ENCODE measurements around the gene ELOVL7. TPM values are rescaled to one million over a fixed set of nuclear protein-coding genes. Genes with fewer than 3 reads are reported as not detected.

Gene ELOVL7
- total RNA-seq, 2 donors from 2014 or later = 25.4 to 31.5 TPM

- H3K9me3 ChIP-seq = no peaks in the 10 kb centered on the region
- H3K27me3 ChIP-seq = no peaks in the 10 kb centered on the region
- H3K9ac ChIP-seq (ENCODE audit: low read depth in 2 of 2, low read length in 2 of 2) = no peak overlapping the region
- intact Hi-C loops (cut with DNase I) = no loop called here
- H3K4me3 ChIP-seq = no peak overlapping the region
- no peak for DNase-seq
- no peaks in the 10 kb centered on the region for H3K4me1 ChIP-seq
- no peak overlapping the region for H3K27ac ChIP-seq
- no peaks in the 10 kb centered on the region for H3K36me3 ChIP-seq
- no peak for TF ChIP-seq CTCF (IDR thresholded peaks at IDR 0.05)
Measured at GRCh38 chr5:60794691-60795090, 49.4 kb downstream of the ELOVL7 start.

DNA sequence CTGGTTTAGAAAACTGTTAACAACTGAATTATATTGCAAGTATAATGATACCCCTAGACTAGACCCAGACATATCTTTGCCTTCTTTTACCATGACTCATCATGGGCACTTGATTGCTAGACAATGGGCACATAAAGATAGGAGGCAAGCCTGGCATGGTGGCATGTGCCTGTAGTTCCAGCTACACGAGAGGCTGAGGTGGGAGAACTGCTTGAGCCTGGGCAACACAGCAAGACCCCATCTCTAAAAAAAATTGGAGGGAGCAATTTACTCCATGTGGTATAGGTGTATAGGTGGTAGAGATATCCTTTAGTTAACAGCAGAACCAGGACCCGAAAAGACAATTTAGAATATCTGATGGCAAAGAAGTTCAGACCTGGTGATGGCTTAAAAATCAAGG, 51.6 kb downstream of the ELOVL7 start:
- H3K4me3 ChIP-seq = no peak overlapping the region
- H3K36me3 ChIP-seq = no peaks in the 10 kb centered on the region
- no peak for TF ChIP-seq CTCF (IDR thresholded peaks at IDR 0.05)
- DNase-seq = no peak
- no peaks in the 10 kb centered on the region for H3K27me3 ChIP-seq
- no peaks in the 10 kb centered on the region for H3K4me1 ChIP-seq
- H3K27ac ChIP-seq = no peak overlapping the region
- no peaks in the 10 kb centered on the region for H3K9me3 ChIP-seq
- intact Hi-C loops (cut with DNase I) = no loop called here
- H3K9ac ChIP-seq (ENCODE audit: low read depth in 2 of 2, low read length in 2 of 2) = no peak overlapping the region

GRCh38 chr5:60789551-60789950, 54.5 kb downstream of the ELOVL7 start:
- Histone ChIP-seq H3K9me3 (no peaks in the 10 kb centered on the region), H3K4me3 (no peak overlapping the region), H3K4me1 (no peaks in the 10 kb centered on the region), H3K9ac (ENCODE audit: low read depth in 2 of 2, low read length in 2 of 2) (no peak overlapping the region), H3K36me3 (no peaks in the 10 kb centered on the region), H3K27me3 (no peaks in the 10 kb centered on the region), H3K27ac (no peak overlapping the region)
- intact Hi-C loops (cut with DNase I) = no loop called here
- no peak for TF ChIP-seq CTCF (IDR thresholded peaks at IDR 0.05)
- DNase-seq = no peak

DNA sequence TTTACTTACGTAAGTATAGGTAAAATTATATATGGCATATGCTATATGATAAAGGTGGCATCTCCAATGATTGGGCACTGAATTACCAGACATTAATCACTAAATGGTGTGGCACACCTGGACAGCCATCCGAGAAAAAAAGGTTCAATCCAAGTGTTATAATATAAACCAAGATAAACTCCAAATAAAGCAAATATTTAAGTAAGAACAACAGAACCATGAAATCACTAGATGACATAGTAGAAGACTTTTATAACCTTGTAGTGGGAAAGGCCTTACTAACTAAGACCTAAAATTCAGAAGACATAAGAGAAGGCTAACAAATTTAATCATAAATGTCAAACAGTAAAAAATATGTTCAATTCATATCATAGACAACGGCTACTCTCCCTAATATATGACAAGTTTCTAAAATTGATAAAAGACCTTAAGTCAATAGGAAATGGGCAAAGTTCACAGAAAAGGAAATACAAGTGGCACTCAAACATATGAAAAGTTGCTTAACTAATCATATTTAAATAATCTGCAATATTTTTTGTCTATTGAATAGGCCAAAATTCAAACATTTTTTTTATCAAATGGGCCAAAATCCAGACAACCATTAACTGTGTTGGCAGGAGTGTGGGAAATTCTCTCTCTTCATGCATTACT, 55.1 kb downstream of the ELOVL7 start:
- intact Hi-C loops (cut with DNase I) = no loop called here
- no peak for TF ChIP-seq CTCF (IDR thresholded peaks at IDR 0.05)
- no peak overlapping the region for H3K27ac ChIP-seq
- H3K36me3 ChIP-seq = no peaks in the 10 kb centered on the region
- DNase-seq = no peak
- no peaks in the 10 kb centered on the region for H3K4me1 ChIP-seq
- H3K4me3 ChIP-seq = no peak overlapping the region
- H3K9me3 ChIP-seq = no peaks in the 10 kb centered on the region
- H3K9ac ChIP-seq (ENCODE audit: low read depth in 2 of 2, low read length in 2 of 2) = no peak overlapping the region
- no peaks in the 10 kb centered on the region for H3K27me3 ChIP-seq

GRCh38 chr5:60779466-60779865, 64.6 kb downstream of the ELOVL7 start:
- no peak for TF ChIP-seq CTCF (IDR thresholded peaks at IDR 0.05)
- DNase-seq = no peak

More at GRCh38 chr5:60779466-60779865, 64.6 kb downstream of the ELOVL7 start:
- H3K36me3 ChIP-seq = no peaks in the 10 kb centered on the region
- no peak overlapping the region for H3K4me3 ChIP-seq
- H3K27ac ChIP-seq = no peak overlapping the region
- H3K4me1 ChIP-seq = no peaks in the 10 kb centered on the region
- H3K9me3 ChIP-seq = no peaks in the 10 kb centered on the region
- no peak overlapping the region for H3K9ac ChIP-seq (ENCODE audit: low read depth in 2 of 2, low read length in 2 of 2)
- no peaks in the 10 kb centered on the region for H3K27me3 ChIP-seq
- intact Hi-C loops (cut with DNase I) = no loop called here

Data from colonic mucosa (tissue), 4 donors.